ENCODE results near the gene STAT5B. TPM values are rescaled to one million over a fixed set of nuclear protein-coding genes. Genes with fewer than 3 reads are reported as not detected.
A peak's percentile ranks its signal among the peaks of the same experiment; 100 is the strongest.

Gene STAT5B
- total RNA-seq, 1 donor: 60.2 TPM

DNA sequence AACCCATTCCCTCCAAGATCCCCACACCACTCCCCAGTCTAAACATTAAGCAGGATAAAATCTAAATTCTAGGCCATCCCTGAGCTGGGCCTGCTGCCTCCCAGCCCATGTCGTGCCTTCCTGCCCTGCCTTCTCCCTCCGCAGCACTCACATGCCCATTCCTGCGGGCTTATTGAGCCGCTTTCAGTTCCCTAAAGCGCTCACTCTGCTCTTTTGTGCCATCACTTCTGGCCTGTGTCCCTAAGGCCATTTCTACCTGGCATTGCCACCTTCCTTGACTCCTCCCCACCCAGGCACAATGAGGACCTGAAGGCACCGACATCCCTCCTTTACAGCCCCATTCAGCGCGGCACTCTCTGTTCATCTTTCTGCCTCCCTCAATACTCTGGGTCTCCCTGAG is 108.4 kb downstream of the STAT5B start:
- peaks cover 4% of the 10 kb centered on the region for H3K4me1 ChIP-seq (ENCODE audit: insufficient read depth, low read length)
- no peaks in the 10 kb centered on the region for H3K9me3 ChIP-seq (ENCODE audit: low read depth, low read length)
- no peak overlapping the region for H3K4me3 ChIP-seq (ENCODE audit: low read length)
- no peaks in the 10 kb centered on the region for H3K27me3 ChIP-seq (ENCODE audit: insufficient read depth, low read length)

- H3K27me3 ChIP-seq (ENCODE audit: insufficient read depth, low read length): no peaks in the 10 kb centered on the region
- H3K4me1 ChIP-seq (ENCODE audit: insufficient read depth, low read length): peaks cover 19% of the 10 kb centered on the region
- H3K4me3 ChIP-seq (ENCODE audit: low read length): no peak overlapping the region
- H3K9me3 ChIP-seq (ENCODE audit: low read depth, low read length): no peaks in the 10 kb centered on the region
Measured at GRCh38 chr17:42166196-42166763, 109.9 kb downstream of the STAT5B start.

GRCh38 chr17:42165751-42166150 is 110.4 kb downstream of the STAT5B start:
- no peak overlapping the region for H3K4me3 ChIP-seq (ENCODE audit: low read length)
- no peaks in the 10 kb centered on the region for H3K9me3 ChIP-seq (ENCODE audit: low read depth, low read length)
- peaks cover 22% of the 10 kb centered on the region for H3K4me1 ChIP-seq (ENCODE audit: insufficient read depth, low read length)
- H3K27me3 ChIP-seq (ENCODE audit: insufficient read depth, low read length): no peaks in the 10 kb centered on the region

GRCh38 chr17:42163696-42164407 is 112.3 kb downstream of the STAT5B start:
- Histone ChIP-seq H3K4me3 (ENCODE audit: low read length) (no peak overlapping the region), H3K9me3 (ENCODE audit: low read depth, low read length) (no peaks in the 10 kb centered on the region), H3K27me3 (ENCODE audit: insufficient read depth, low read length) (no peaks in the 10 kb centered on the region), H3K4me1 (ENCODE audit: insufficient read depth, low read length) (peaks cover 22% of the 10 kb centered on the region)

- H3K4me1 ChIP-seq (ENCODE audit: insufficient read depth, low read length): peaks cover 22% of the 10 kb centered on the region
- no peaks in the 10 kb centered on the region for H3K27me3 ChIP-seq (ENCODE audit: insufficient read depth, low read length)
- H3K4me3 ChIP-seq (ENCODE audit: low read length): no peak overlapping the region
- H3K9me3 ChIP-seq (ENCODE audit: low read depth, low read length): no peaks in the 10 kb centered on the region
Measured at GRCh38 chr17:42163113-42163512, 113.1 kb downstream of the STAT5B start.

- H3K9me3 ChIP-seq (ENCODE audit: low read depth, low read length): no peaks in the 10 kb centered on the region
- H3K4me3 ChIP-seq (ENCODE audit: low read length): no peak overlapping the region
- no peaks in the 10 kb centered on the region for H3K27me3 ChIP-seq (ENCODE audit: insufficient read depth, low read length)
- H3K4me1 ChIP-seq (ENCODE audit: insufficient read depth, low read length): peaks cover 21% of the 10 kb centered on the region
Measured at GRCh38 chr17:42160531-42160910, 115.7 kb downstream of the STAT5B start.

- Histone ChIP-seq H3K27me3 (ENCODE audit: insufficient read depth, low read length) (no peaks in the 10 kb centered on the region), H3K4me3 (ENCODE audit: low read length) (no peak overlapping the region), H3K9me3 (ENCODE audit: low read depth, low read length) (no peaks in the 10 kb centered on the region), H3K4me1 (ENCODE audit: insufficient read depth, low read length) (peaks cover 24% of the 10 kb centered on the region)
Measured at GRCh38 chr17:42159796-42160530, 116.2 kb downstream of the STAT5B start.

- Histone ChIP-seq H3K27me3 (ENCODE audit: insufficient read depth, low read length) (no peaks in the 10 kb centered on the region), H3K9me3 (ENCODE audit: low read depth, low read length) (no peaks in the 10 kb centered on the region), H3K4me1 (ENCODE audit: insufficient read depth, low read length) (peaks cover 24% of the 10 kb centered on the region), H3K4me3 (ENCODE audit: low read length) (peak overlapping the region; percentile 100)
Measured at GRCh38 chr17:42155614-42156045, 120.6 kb downstream of the STAT5B start.

DNA sequence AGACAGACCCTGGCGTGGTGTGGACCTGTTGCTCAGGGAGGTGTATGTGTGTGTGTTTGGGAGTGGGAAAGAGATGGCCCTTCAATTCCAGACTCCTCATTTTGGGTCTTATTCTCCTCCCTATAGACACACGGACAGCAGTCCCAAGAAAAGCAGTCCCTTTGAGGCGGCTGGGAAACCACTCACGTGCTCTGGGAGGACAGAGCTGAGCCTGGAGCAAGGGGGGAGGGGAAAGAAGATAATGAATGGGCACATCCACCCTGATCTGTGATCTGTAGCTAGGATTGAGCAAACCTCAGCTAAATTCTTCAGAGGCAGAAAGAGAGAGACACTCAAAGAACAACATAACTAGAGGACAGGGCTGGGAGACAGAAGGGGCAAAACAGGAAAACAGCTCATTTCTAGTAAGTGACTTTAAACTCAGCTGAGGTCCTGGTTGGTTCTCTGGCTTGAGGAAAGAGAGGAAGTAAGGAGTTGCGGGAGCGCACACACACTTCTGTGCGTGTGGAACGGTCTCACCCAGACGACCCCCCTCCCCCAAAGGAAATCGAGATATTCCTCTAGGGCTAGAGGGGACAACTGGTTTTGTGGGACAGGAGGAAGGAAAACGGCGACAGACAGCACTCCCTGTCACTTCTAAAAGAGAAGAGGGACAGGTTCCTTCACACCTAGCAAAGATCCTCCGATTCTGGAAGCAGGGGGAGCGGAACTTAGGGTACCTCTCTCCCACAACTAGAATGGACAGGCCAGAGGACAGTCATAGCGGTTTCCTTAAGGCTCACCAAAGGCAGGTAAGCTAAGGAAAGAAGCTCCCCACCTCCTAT is 122.1 kb downstream of the STAT5B start:
- peaks cover 24% of the 10 kb centered on the region for H3K4me1 ChIP-seq (ENCODE audit: insufficient read depth, low read length)
- peak overlapping the region; percentile 100 for H3K4me3 ChIP-seq (ENCODE audit: low read length)

More for the DNA sequence above, 122.1 kb downstream of the STAT5B start:
- no peaks in the 10 kb centered on the region for H3K9me3 ChIP-seq (ENCODE audit: low read depth, low read length)
- no peaks in the 10 kb centered on the region for H3K27me3 ChIP-seq (ENCODE audit: insufficient read depth, low read length)

Other genes with a start within 250 kb of the STAT5B start
- gene C17orf113, start 225.8 kb downstream of the STAT5B start, total RNA-seq: 0.21 TPM
- 0.10 TPM for gene ZNF385C, start 177.9 kb downstream of the STAT5B start, total RNA-seq
- gene DHX58, start 163.7 kb downstream of the STAT5B start, total RNA-seq: 12.3 TPM
- gene KAT2A, start 155.0 kb downstream of the STAT5B start, total RNA-seq: 12.4 TPM
- not detected for gene HSPB9, start 153.6 kb downstream of the STAT5B start, total RNA-seq
- gene RAB5C, start 121.4 kb downstream of the STAT5B start, total RNA-seq: 106 TPM
- under 0.01 TPM for gene KCNH4, start 95.2 kb downstream of the STAT5B start, total RNA-seq
- not detected for gene HCRT, start 90.9 kb downstream of the STAT5B start, total RNA-seq
- 9.9 TPM for gene GHDC, start 81.9 kb downstream of the STAT5B start, total RNA-seq
- 117 TPM for gene STAT5A, start 12.1 kb upstream of the STAT5B start, total RNA-seq
- gene STAT3, start 112.1 kb upstream of the STAT5B start, total RNA-seq: 216 TPM
- gene CAVIN1, start 146.9 kb upstream of the STAT5B start, total RNA-seq: 0.21 TPM
- 38.4 TPM for gene ATP6V0A1, start 182.5 kb upstream of the STAT5B start, total RNA-seq

Measured in mononuclear cell (primary cell).